Measurements from ENCODE around the gene CYREN. TPM values are rescaled to one million over a fixed set of nuclear protein-coding genes. Genes with fewer than 3 reads are reported as not detected.
"Not testable (repeated sequence)": the region's sequence is repeated elsewhere in the genome, so short reads cannot be mapped to it uniquely, and the experiment has no call there.

The CYREN gene
- total RNA-seq, 1 donor from 2014 or later: 25.2 TPM

DNA sequence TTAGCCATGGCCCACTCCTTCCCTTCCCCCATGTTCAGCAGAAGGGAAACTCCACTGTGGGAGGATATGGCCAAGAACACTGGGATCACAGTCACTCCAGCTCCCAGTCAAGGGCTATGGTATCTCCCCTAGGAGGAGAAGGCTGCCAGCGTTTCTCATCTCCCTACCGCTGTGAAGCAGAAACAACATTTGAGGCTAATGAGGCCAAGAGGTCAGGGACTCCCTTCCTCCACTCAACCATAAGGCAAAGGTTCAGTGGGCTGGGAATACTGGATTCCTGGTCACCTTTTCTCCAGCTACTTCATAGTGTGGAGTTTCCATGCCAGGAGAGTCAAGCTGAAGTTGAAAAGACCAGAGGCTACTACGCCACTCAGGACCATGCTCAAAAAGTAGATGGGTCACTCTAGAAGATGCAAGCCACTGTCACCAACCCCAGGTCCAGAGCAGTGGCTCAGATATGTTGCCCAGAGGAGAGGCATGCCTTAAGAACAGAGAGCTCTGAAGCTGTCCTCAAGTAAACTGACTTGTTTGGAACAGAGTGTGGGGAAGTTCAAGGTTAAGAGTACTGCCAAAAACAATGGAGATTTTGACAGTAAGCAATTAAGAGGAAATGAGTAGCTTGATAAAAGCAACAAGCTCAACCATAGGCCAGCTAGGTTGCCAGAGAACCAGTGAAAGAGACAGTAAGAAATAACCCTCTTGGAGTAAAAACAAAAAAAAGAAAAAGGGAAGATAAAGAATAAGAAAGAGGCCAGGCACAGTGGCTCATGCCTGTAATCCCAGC lies 26.4 kb downstream of the CYREN start:
- no peak for DNase-seq
- peak; percentile 12 for ATAC-seq
- intact Hi-C loops (cut with micrococcal nuclease): loop anchor here (10.0 kb wide), 1 partner anchor 149 kb away; no protein-coding TSS in a partner anchor

DNA sequence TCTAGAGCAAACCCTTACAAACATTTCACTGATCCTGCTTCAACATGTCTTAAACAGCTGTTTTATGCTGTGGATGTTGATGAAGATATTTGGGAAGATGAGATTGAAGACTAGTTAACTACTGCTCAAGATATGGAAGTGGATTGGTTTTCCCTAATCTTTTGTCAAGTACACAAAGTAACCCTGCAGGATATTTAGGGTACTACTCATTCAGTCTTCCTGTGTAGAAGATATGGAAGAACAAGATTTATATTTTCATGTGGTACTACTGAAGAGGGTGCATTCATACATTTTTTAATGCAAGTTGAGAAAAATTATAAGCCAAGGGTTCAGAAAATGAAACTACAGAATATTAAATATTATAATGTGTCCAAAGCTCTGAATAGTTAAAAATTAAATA lies 40.9 kb downstream of the CYREN start:
- intact Hi-C loops (cut with micrococcal nuclease): no loop called here
- no peak for DNase-seq

GRCh38 chr7:135128931-135129330 lies 41.6 kb downstream of the CYREN start:
- intact Hi-C loops (cut with micrococcal nuclease): no loop called here
- DNase-seq (no peak), ATAC-seq (no peak)

More for the DNA sequence above, 40.9 kb downstream of the CYREN start:
- ATAC-seq: no peak

DNA sequence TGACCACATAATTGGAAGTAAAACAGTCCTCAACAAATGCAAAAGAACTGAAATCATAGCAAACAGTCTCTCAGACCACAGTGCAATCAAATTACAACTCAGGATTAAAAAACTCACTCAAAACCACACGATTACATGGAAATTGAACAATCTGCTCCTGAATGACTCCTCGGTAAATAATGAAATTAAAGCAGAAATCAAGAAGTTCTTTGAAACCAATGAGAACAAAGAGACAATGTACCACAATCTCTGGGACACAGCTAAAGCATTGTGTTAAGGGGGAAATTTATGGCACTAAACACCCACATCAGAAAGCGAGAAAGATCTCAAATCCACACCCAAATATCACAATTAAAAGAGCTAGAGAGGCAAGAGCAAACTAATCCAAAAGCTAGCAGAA lies 45.9 kb downstream of the CYREN start:
- ATAC-seq; intact Hi-C loops (cut with micrococcal nuclease); DNase-seq: not testable (repeated sequence)

GRCh38 chr7:135121868-135122267 lies 48.6 kb downstream of the CYREN start:
- intact Hi-C loops (cut with micrococcal nuclease): no loop called here
- no peak for ATAC-seq
- no peak for DNase-seq

- no peak for DNase-seq
- no peak for ATAC-seq
- intact Hi-C loops (cut with micrococcal nuclease): no loop called here
These were observed 53.4 kb downstream of the CYREN start for GRCh38 chr7:135117096-135117495.

Small RNA genes within 50 kb of the gene (microRNA-seq; reads per million reads assigned to microRNA genes)
- gene MIR6509 (ENCODE audit: borderline number of aligned reads): not detected

Other genes starting within 250 kb of the CYREN start
- 1.1 TPM for gene AGBL3, start 184.2 kb downstream of the CYREN start, total RNA-seq
- gene TMEM140, start 22.6 kb downstream of the CYREN start, total RNA-seq: 16.5 TPM
- 6.3 TPM for gene WDR91, start 40.8 kb upstream of the CYREN start, total RNA-seq
- gene STRA8, start 63.1 kb upstream of the CYREN start, total RNA-seq: not detected

Data from left ventricle myocardium superior (tissue), 1 donor.